ENCODE data around the gene TNKS2. TPM values are rescaled to one million over a fixed set of nuclear protein-coding genes. Genes with fewer than 3 reads are reported as not detected.
A peak's percentile ranks its signal among the peaks of the same experiment; 100 is the strongest.

The TNKS2 gene
- total RNA-seq, 1 donor: 61.5 TPM

DNA sequence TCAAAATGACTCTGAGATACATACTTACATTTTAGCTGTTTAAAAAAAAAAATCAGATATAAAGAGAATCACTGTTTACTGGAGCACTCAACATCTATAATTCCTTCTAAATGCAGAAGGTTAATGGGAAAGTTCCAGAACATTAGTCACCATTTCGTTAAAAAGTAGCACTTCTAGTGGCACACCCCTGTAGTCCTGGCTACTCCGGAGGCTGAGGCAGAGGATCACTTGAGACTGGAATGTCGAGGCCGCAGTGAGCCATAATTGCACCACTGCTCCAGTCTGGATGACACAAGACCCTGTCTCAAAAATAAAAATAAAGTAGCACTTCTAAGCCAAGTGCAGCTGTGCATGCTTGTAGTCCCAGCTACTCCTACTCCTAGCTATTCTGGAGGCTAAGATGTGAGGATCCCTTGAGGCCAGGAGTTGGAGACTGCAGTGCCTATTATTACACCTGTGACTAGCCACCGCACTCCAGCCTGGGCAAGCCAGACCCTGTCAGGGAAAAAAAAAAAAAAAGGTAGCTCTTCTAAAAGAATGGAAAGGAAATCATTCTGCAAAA is 108.9 kb downstream of the TNKS2 start:
- no peaks in the 10 kb centered on the region for H3K27me3 ChIP-seq (ENCODE audit: insufficient read depth, low read length)
- H3K79me2 ChIP-seq (ENCODE audit: insufficient read depth, low read length): no peaks in the 10 kb centered on the region
- peak overlapping the region; percentile 96 for H3K4me2 ChIP-seq (ENCODE audit: insufficient read depth, low read length)
- no peak for DNase-seq (ENCODE audit: insufficient read length, low spot score, missing footprints)
- H2AFZ ChIP-seq (ENCODE audit: low read length): no peak overlapping the region
- no peak overlapping the region for H3K4me3 ChIP-seq (ENCODE audit: insufficient read depth, low read length)
- peaks cover 12% of the 10 kb centered on the region for H3K4me1 ChIP-seq (ENCODE audit: insufficient read depth, low read length)
- no peak overlapping the region for H3K27ac ChIP-seq (ENCODE audit: low read depth, low read length)
- H4K20me1 ChIP-seq (ENCODE audit: insufficient read depth, low read length): no peaks in the 10 kb centered on the region
- H3K9me3 ChIP-seq (ENCODE audit: low read depth, low read length): no peaks in the 10 kb centered on the region
- no peak for TF ChIP-seq CTCF (IDR thresholded peaks at IDR 0.05; ENCODE audit: extremely low read depth, low read depth, low read length)
- no peaks in the 10 kb centered on the region for H3K36me3 ChIP-seq (ENCODE audit: insufficient read depth, low read length)

GRCh38 chr10:91907914-91908336 is 109.7 kb downstream of the TNKS2 start:
- peak overlapping the region; percentile 91 for H2AFZ ChIP-seq (ENCODE audit: low read length)
- DNase-seq (ENCODE audit: insufficient read length, low spot score, missing footprints): peak; percentile 58
- no peak for TF ChIP-seq CTCF (IDR thresholded peaks at IDR 0.05; ENCODE audit: extremely low read depth, low read depth, low read length)

GRCh38 chr10:91908337-91909116 is 110.3 kb downstream of the TNKS2 start:
- Histone ChIP-seq H3K27me3 (ENCODE audit: insufficient read depth, low read length) (peaks cover under 1% of the 10 kb centered on the region), H3K27ac (ENCODE audit: low read depth, low read length) (no peak overlapping the region), H3K4me1 (ENCODE audit: insufficient read depth, low read length) (peaks cover 6% of the 10 kb centered on the region), H2AFZ (ENCODE audit: low read length) (peak overlapping the region; percentile 91), H3K4me3 (ENCODE audit: insufficient read depth, low read length) (peak overlapping the region; percentile 84), H3K36me3 (ENCODE audit: insufficient read depth, low read length) (no peaks in the 10 kb centered on the region), H3K4me2 (ENCODE audit: insufficient read depth, low read length) (peak overlapping the region; percentile 96), H3K9me3 (ENCODE audit: low read depth, low read length) (no peaks in the 10 kb centered on the region), H4K20me1 (ENCODE audit: insufficient read depth, low read length) (no peaks in the 10 kb centered on the region), H3K79me2 (ENCODE audit: insufficient read depth, low read length) (no peaks in the 10 kb centered on the region)
- peak; percentile 25 for TF ChIP-seq CTCF (IDR thresholded peaks at IDR 0.05; ENCODE audit: extremely low read depth, low read depth, low read length)
- peak; percentile 93 for DNase-seq (ENCODE audit: insufficient read length, low spot score, missing footprints)

More at GRCh38 chr10:91907914-91908336, 109.7 kb downstream of the TNKS2 start:
- Histone ChIP-seq H3K4me2 (ENCODE audit: insufficient read depth, low read length) (peak overlapping the region; percentile 96), H3K27ac (ENCODE audit: low read depth, low read length) (no peak overlapping the region), H4K20me1 (ENCODE audit: insufficient read depth, low read length) (no peaks in the 10 kb centered on the region), H3K27me3 (ENCODE audit: insufficient read depth, low read length) (no peaks in the 10 kb centered on the region), H3K4me1 (ENCODE audit: insufficient read depth, low read length) (peaks cover 6% of the 10 kb centered on the region), H3K79me2 (ENCODE audit: insufficient read depth, low read length) (no peaks in the 10 kb centered on the region), H3K9me3 (ENCODE audit: low read depth, low read length) (no peaks in the 10 kb centered on the region), H3K36me3 (ENCODE audit: insufficient read depth, low read length) (no peaks in the 10 kb centered on the region), H3K4me3 (ENCODE audit: insufficient read depth, low read length) (peak overlapping the region; percentile 84)

- Histone ChIP-seq H3K36me3 (ENCODE audit: insufficient read depth, low read length) (no peaks in the 10 kb centered on the region), H3K4me1 (ENCODE audit: insufficient read depth, low read length) (peaks cover 6% of the 10 kb centered on the region), H2AFZ (ENCODE audit: low read length) (peak within 1 kb of the TSS; percentile 91), H3K4me2 (ENCODE audit: insufficient read depth, low read length) (peak within 1 kb of the TSS; percentile 96), H3K27me3 (ENCODE audit: insufficient read depth, low read length) (peaks cover 3% of the 10 kb centered on the region), H3K9me3 (ENCODE audit: low read depth, low read length) (no peaks in the 10 kb centered on the region), H3K4me3 (ENCODE audit: insufficient read depth, low read length) (peak within 1 kb of the TSS; percentile 84), H3K27ac (ENCODE audit: low read depth, low read length) (no peak within 1 kb of the TSS), H4K20me1 (ENCODE audit: insufficient read depth, low read length) (no peaks in the 10 kb centered on the region), H3K79me2 (ENCODE audit: insufficient read depth, low read length) (no peaks in the 10 kb centered on the region)
- no peak for TF ChIP-seq CTCF (IDR thresholded peaks at IDR 0.05; ENCODE audit: extremely low read depth, low read depth, low read length)
- peak; percentile 81 for DNase-seq (ENCODE audit: insufficient read length, low spot score, missing footprints)
These were observed 111.0 kb downstream of the TNKS2 start, which contains the start of gene FGFBP3 for GRCh38 chr10:91909117-91909677. TSS of gene FGFBP3 (minus strand) at chr10:91909486. CDS start at chr10:91908969, 517 bp downstream.
